HG02852 (cell line): ENCODE data around the gene SLITRK6.
"Not testable (repeated sequence)": the region's sequence is repeated elsewhere in the genome, so short reads cannot be mapped to it uniquely, and the experiment has no call there.

Experiments used
- ATAC-seq: cut with Tn5 transposase; IDR thresholded peaks from one replicate; pipeline ENCODE4 v1.9.1; 2021; ENCODE audit warnings: mild to moderate bottlenecking, moderate library complexity; ENCODE audit not compliant: unreplicated experiment

SLITRK6 gene, protein sequence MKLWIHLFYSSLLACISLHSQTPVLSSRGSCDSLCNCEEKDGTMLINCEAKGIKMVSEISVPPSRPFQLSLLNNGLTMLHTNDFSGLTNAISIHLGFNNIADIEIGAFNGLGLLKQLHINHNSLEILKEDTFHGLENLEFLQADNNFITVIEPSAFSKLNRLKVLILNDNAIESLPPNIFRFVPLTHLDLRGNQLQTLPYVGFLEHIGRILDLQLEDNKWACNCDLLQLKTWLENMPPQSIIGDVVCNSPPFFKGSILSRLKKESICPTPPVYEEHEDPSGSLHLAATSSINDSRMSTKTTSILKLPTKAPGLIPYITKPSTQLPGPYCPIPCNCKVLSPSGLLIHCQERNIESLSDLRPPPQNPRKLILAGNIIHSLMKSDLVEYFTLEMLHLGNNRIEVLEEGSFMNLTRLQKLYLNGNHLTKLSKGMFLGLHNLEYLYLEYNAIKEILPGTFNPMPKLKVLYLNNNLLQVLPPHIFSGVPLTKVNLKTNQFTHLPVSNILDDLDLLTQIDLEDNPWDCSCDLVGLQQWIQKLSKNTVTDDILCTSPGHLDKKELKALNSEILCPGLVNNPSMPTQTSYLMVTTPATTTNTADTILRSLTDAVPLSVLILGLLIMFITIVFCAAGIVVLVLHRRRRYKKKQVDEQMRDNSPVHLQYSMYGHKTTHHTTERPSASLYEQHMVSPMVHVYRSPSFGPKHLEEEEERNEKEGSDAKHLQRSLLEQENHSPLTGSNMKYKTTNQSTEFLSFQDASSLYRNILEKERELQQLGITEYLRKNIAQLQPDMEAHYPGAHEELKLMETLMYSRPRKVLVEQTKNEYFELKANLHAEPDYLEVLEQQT

DNA sequence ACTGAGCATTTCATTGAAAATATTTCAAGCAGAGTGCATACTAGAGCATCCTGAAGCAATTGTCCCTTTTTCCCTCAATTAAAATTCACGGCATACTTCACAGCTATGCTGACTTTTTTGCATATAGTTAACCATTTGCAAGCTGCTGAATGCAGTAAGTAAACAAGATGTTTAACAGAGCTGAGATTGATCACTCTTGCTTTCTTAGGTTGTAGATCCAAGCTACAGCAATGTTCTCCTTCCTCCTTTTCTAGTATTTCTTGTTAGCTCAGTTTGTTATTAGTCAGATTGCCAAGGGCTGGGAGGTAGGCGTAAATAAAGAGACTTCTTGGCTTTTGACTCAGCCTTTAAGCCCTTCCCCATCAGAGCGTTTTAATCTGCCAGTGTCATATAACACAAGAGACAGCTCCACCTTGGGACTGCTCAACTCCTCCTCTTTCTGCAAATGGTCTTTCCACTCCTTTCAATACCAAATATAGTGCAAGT lies at the start of gene SLITRK6:
Gene SLITRK6 (minus strand): TSS at position 323 of the 486 bp plus-strand sequence. CDS start 2,911 bp downstream, outside the sequence.
- no peak for ATAC-seq

DNA sequence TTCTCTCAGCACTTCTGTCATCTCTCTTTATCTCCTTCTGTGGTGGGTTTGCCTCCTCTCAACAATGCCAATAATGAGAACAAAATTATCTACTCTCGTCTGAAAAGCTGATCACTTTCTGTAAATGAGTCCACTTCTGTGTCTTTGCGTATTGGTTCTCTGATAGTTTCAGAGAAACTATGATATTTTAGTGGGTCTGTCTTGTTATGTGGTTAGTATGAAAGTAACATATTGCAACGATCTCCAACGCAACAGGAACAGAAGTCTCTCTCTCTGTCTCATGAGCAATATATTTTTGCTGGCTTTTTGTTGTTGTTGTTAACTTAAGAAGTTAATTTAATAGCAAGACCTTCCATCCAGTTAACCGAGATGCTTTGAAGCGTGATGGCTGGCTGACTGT lies 47.8 kb upstream of the SLITRK6 start:
- no peak for ATAC-seq

DNA sequence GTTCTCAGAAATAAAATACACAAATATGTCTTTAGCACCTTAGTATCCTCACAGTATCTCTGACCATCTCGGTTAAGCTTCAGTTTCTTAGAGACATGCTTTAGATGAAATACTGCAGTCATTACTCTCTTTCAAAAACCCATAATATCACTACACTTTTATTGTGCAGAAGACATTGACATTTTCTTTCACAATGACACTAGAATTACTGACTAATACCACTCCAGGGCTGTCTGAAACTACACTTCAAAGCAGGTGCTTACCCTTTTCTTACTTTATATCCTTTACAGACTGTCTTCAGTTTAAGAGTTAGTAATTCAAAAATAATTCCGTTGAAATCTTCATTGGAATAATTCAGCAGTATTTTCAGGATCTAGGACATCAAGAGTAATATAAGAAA lies 42.2 kb upstream of the SLITRK6 start:
- no peak for ATAC-seq

DNA sequence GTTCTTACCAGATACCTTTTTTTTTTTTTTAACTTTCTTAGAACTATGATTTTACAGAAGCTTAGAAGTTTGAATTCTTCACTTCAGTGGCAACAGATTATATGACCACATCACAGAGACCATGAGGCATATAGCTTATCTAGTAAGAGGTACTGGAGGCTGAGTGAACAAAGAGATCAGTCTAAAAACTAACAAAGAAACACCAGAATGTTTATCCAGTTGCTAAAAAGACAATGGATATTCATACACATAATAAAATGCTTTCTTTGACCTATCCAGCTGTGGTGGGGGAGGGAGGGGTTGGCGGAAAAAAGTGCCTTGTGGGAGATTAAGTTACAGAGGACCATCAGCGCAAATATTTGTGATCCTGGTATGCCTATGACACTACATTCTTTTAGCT lies 34.7 kb upstream of the SLITRK6 start:
- no peak for ATAC-seq

DNA sequence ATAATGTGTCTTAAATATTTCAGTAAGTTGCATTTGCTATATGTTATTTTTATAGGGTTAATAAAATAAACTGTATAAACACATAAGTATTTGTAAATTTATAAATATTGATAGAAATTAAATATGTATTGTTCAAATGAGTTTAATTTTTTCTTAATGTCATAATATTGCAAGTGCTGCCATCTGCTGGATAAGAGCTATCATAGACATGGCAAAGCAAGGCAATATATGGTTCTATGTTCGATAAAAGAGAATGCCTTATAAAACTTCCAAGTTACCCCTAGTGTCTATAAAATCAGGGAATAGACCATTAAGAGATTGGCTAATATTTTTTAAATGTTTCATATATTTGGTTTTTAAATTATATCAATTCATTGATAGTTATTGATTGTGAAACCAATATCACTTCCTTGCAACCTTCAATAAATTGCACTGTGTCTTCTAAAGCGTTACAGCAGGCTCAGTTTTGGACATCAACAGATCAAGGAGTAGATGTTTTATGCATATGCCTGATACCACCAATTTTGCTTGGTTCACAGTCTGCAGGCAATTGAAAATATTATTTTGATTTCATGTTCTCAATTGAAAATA lies 29.0 kb upstream of the SLITRK6 start:
- peak; percentile 52 for ATAC-seq

DNA sequence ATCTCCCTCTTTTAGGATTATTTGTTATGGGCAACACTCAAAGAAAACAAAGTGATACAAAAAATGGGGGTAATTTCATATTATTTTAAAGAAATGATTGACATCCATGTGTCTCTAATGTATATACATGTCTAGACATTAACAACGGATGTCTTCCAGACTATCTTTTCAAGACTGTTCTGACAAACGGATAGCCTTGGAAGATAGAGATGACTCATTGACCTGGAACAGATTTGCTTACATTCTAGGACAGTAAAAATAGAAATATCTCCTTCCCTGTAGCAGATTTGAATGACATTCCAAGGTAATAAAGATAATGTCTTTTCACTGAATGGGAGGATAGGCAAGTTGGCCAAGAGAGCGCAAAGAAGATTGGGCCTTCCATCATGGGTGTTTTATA lies 26.2 kb upstream of the SLITRK6 start:
- ATAC-seq, result no peak

DNA sequence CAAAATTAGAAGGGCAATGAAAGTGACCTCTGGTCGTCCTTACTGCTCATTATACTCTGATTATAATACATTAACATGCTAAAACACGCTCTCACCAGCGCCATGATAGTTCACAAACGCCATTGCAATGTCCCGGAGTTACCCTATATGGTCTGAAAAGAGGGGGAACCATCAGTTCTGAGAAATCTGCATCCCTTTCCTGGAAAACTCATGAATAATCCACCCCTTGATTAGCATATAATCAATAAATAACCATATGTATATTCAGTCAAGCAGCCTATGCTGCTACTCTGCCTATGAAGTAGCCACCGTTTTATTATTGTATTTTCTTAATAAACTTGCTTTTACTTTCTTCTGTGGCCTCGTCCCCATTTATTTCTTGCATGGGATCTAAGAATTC lies 24.6 kb upstream of the SLITRK6 start:
- ATAC-seq, result no peak

DNA sequence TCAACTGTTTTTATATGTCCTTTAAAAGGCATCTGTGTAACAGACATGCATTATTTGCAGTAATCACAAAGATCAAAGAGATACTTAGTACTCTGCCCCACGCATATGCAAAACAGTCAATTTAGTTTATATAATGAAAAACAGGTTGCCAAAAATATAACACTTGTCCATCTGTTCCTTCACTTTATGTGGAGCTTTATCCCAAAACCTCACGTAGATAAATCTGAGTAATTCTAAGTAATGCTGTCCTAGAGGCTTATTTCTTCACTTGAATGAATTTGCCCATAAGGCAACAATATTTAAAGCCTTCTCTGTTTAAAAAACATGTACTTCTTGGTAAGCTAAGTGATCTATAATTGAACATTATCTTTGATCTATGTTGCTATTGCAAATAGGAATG lies 20.3 kb upstream of the SLITRK6 start:
- no peak for ATAC-seq

DNA sequence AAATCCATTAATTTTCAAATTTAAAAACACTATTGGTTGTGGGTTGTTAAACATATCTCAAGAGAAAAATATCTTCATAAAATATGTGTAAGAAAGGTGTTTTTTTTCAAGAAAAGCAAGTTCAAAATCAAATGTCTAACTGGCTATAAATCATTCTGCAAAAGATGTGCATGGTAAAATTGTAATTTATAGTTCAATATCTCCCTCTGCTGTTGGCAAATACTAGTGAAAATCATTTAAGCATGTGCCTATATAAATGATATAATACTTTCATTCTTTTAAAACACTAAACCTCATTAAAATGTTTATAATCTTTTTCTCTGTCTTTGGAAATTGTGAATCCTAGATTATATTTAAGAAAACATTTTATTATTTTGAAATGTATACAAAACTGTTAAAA lies 17.2 kb upstream of the SLITRK6 start:
- no peak for ATAC-seq

DNA sequence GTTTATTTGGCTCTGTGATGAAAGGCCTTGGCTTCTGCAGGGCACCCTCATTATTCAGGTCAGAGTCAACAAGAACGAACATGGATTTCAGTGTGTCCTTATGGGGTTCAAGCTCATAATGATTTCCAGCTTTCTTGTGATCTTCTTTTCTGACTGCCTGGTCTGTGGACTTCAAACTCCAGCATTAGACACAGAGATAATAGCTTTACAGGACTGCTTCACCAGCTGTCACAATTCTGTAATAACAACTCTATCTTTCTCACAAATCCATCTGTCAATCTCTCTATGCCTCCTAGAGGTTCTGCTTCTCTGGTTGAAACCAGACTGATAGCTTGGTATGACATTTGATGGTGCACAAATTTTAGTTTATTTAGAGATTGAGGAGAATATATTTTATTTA lies 13.1 kb upstream of the SLITRK6 start:
- ATAC-seq, result no peak

DNA sequence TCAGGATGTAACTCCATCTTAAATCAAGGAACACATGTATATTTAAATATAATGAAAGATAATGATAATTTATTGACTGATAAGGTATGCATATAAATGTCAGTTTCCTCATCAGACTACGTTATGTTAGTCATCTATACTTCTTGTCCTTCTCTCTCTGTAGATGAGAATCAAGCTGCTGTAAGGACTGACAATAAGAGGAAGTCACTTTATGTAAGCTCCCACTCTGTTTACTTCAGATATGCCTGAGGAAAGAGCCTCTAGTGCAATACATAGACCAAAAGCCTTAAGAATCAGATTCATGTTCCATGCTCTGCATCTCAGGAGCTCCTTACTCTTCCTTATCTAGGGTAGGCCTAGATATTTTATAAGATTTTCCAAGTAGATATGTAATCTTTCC lies 9.6 kb upstream of the SLITRK6 start:
- ATAC-seq, result no peak

DNA sequence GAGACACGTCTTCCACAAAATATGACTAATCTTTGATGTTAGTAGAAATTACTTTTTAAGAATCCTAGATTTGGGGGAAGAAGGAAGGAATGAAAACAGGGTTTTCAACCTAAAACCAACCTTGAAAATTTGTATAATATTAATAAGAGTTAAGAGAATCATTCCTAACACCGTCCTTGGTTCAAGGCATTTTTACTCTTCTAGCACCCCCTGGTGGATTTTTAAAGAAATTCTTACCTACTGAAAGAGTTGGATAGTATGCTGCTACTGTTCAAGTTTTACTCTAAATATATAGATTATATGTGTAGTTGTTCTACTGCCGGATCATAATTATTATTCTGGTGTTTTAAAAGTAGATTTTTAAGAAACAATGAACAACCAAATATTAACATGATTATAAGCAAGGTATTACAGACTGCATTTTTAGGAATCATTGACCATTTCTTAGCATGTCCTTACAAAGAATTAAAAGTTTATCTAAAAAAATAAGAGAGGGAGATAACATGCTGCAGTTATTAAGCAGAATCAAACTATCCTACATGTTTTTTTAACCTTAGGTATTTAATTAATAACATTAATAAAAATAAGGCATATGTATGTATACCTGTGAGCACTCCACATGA lies 7.4 kb upstream of the SLITRK6 start:
- peak; percentile 84 for ATAC-seq

DNA sequence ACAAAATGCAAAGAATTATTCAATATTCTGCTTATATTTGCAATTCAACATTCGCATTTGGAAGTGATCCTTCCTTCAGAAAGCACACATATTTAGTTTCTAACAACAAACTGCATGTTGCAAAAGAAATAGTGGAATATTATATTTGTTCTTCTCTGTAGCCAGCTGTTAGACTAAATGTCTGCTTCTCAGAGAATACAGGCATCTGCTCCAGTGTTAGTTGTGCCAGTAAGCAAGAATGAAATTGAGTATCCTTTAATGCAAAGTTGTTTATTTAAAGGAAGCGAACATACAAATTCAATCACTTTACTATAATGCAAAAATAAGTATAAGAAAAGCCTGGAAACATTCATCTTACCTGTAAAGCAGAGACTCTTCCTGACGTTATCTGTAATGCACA lies 663 bp downstream of the SLITRK6 start:
- ATAC-seq, result no peak

DNA sequence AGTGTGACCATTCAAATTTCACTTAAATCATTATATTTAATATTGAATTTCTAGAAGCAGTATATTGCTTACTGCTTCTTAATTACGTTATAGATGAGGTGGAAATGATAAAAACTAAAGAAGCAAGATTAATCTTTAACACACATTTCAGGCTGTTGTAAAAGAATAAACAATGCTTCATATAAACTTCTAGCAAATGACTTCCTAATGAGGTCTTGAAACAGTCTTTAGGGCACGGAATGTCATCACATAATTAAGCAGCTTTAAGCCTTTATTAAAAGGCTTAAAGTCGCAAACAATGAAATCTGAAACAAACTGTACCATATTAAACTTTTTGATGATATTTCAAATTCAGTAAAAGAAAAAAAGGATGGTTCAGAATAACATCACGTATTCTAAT lies 1.9 kb downstream of the SLITRK6 start:
- ATAC-seq, result no peak

DNA sequence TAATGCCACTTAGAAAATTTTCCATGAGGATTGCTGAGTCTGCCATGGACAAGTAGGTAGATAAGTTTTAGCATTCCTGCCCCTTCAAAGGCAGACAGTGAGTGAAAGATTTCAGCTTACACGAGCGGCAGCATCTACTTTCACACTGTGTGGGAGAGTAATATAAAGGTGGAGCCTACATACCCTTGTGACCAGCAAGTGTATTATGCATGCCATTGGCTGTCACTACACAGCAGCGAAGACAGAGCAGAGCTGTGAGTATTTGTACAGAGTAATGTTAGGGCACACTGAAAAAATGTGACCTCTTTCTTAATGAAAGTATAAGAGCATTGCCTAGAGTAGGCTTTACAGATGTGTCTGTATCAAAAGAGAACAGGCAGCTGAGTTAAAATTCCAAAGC lies 14.0 kb downstream of the SLITRK6 start:
- no peak for ATAC-seq

DNA sequence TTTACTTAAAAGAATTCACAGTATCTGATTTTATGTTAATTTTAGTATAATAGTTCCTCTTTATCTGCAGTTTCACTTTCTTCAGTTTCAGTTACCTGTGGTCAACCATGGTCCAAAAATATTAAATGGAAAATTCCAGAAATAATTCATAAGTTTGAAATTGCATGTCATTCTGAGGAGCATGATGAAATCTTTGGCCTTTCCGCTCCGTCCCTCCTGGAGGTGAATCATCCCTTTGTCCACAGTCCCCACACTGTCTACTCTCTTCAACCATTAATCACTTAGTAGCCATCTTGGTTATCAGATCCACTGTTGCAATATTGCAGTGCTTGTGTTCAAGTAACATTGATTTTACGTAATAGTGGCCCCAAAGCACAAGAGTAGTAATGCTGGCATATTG lies 26.9 kb downstream of the SLITRK6 start:
- no peak for ATAC-seq

DNA sequence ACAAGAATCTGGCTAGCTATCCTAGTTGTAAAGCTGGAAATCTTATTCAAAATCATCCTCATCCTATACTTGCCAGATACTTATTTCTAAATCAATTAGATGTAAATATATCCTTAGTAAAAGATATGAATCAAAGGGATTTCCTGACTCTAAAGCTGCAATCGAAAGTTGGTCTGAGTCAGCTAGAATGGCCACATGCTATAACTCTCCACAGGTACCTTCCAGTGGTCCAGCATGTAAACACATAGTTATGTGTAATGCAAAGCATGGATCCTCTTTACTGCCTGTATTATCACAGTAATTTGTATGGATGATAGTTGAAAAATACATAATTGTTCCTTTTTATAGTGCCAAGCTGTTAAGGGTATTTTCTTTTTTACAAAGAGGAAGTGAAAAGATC lies 27.4 kb downstream of the SLITRK6 start:
- no peak for ATAC-seq

DNA sequence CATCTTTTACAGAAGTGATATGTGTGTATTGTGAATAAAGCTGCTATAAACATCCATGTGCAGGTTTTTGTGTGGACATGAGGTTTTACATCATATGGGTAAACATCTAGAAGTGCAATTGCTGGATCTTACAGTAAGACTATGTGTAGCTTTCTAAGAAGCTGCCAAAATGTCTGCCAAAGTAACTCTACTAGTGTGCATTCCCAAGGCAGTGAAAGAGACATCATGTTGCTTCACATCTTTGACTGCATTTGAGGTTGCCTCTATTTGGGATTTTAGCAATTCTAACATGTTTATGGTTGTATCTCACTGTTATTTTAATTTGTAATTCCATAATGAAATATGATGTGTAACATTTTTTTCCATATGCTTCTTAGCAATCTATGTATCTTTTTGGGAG lies 30.3 kb downstream of the SLITRK6 start:
- no peak for ATAC-seq

DNA sequence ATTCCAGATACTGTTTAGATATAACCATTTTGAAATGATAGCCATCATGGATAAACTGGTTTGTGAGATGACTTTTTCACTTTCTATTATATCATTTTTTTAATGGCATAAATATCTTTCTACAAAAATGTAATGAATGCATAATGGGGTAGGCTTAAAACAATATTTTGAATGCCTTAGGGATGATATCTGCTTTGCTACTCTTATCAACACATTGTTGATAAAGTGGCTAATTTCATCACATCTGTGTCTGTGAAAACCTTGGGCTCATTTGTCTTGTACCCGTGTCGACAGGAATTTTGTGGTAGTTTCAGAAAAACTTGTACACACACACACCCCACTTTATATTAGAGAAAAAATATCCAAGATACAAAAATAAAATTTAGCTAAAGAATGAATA lies 44.1 kb downstream of the SLITRK6 start:
- no peak for ATAC-seq

DNA sequence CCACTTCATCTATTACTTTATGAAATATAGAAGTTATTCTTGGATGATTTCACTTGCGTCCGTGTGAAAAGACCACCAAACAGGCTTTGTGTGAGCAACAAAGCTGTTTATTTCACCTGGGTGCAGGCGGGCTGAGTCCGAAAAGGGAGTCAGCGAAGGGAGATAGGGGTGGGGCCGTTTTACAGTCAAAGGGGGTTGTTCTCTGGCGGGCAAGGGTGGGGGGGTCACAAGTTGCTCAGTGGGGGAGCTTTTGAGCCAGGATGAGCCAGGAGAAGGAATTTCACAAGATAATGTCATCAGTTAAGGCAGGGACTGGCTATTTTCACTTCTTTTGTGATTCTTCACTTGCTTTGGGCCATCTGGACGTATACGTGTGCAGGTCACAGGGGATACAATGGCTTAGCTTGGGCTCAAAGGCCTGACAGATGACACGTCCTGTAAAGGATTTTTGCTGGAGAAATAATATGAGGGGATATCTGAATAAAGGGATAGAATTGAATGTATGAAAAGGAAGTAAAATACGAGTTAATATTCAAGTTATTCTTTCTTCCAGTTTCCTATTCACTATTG lies 55.9 kb downstream of the SLITRK6 start:
- ATAC-seq, result not testable (repeated sequence)
